IPS-18c (cell line): ENCODE data around the gene YIPF2.

ENCODE experiments used
- H3K4me3 ChIP-seq: 2 replicates; pipeline ENCODE4 v1.7.0; 2013; ENCODE audit warnings: low read depth, mild to moderate bottlenecking, low read length, moderate library complexity; ENCODE audit not compliant: insufficient read depth
- H3K9me3 ChIP-seq: one replicate; pipeline ENCODE4 v1.6.1; 2013; ENCODE audit warnings: mild to moderate bottlenecking, low read length, moderate library complexity; ENCODE audit not compliant: control insufficient read depth, insufficient read depth

Gene YIPF2

DNA sequence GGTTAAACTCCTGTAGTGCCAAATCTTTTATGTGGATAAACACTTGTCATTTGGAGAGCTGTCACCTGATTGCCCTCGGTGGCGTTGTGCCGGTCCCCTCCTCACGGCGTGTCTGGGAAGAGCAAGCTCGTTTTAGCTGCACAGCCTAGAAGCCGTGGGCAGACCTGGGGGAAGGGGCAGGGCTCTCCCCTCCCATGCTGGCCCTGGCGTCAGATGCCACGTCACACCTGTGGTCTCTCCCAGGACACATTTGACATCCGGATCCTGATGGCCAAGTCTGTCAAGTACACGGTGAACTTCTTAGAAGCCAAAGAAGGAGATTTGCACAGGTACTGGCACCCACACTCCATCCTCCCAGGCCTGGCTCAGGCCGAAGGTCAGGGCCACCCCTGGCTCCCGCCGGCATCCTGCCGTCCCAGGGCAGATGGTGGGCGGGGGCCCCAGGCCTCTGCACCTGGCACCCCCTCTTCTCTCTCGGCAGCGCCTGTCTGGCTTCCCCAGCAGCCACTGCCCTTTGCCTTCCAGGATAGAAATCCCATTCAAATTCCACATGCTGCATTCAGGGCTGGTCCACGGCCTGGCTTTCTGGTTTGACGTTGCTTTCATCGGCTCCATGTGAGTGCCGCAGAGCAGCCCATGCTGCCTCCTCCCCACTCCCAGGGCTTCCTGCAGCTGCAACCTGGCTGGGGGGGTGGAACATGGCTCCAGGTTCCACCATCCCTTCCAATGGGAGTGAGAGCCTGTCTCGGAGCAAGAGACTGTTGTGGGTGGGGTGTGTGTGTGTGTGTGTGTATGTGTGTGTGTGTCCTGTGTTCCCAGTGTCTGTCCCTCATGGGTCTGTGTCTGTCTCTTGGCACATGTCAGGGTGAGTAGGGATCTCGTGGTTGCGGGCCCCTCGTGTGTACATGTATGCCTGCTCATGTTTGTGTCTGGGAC lies 8.8 kb downstream of the YIPF2 start:
- H3K4me3 ChIP-seq: no peak overlapping the region
- H3K9me3 ChIP-seq: peaks cover 2% of the 10 kb centered on the region

DNA sequence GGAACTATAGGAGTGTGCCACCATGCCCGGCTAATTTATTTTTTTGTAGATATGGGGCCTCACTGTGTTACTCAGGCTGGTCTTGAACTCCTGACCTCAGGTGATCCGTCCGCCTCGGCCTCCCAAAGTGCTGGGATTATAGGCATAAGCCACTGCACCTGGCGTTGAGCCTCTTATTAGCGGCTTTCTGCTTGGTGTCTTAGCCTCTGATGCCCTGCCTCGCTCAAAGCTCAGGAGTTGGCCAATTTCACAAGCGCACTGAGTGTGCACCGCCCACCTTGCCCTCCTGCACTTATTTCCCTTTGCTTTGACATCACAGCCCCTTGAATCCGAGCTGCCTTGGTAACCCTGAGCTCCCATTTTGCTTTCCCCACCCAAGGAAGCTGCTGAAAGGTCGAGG lies 10.1 kb downstream of the YIPF2 start:
- no peaks in the 10 kb centered on the region for H3K9me3 ChIP-seq
- H3K4me3 ChIP-seq: no peak overlapping the region

- Histone ChIP-seq H3K4me3 (no peak overlapping the region), H3K9me3 (peaks cover 2% of the 10 kb centered on the region)
Measured at GRCh38 chr19:10916602-10917001, 11.8 kb downstream of the YIPF2 start.

DNA sequence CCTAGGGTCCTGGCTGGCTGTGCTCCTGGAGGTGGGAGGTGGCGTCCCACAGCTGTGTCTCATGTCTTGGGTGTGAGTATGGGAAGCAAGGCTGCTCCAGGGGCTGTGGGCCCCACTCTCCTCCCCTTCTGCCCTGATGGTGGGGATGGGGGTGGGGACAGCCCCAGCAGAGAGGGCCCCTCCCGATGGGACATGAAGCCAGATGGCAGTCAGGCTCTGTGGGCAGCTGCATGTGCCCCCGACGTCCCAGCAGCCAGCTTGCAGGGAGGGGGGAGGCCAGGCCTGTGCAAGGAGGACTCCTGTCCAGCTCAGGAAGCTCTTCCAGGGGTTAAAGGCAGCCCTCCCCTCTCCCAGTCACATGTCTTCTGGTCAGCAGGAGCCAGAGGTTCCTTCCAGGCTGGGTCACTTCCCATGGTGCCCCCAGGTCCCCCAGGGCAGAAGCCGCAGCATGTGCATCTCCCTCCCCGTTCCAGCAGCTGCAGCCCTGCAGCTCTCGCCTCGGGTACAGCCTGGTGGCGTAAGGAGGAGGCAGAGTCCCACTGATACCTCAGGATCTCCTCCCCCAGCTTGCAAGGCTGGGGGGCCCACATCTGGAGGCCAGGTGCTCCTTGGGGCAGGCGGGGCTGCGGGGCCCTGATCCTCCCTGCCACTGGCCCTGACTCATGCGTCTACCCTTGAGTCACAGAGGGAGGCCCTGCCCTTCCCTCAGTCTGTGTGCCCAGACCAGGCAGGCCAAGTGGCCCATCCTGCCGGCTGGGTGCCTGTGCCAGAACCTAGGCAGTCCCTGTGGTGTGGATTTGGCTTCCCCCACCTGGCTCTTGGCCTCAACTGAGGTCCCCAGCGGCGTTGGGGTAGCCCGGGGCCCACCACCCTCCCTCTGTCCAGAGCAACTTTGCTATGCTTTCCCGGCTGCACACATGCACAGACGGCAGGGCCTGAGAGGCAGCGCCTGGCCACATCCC lies 13.0 kb downstream of the YIPF2 start:
- Histone ChIP-seq H3K9me3 (peaks cover 2% of the 10 kb centered on the region), H3K4me3 (no peak overlapping the region)

DNA sequence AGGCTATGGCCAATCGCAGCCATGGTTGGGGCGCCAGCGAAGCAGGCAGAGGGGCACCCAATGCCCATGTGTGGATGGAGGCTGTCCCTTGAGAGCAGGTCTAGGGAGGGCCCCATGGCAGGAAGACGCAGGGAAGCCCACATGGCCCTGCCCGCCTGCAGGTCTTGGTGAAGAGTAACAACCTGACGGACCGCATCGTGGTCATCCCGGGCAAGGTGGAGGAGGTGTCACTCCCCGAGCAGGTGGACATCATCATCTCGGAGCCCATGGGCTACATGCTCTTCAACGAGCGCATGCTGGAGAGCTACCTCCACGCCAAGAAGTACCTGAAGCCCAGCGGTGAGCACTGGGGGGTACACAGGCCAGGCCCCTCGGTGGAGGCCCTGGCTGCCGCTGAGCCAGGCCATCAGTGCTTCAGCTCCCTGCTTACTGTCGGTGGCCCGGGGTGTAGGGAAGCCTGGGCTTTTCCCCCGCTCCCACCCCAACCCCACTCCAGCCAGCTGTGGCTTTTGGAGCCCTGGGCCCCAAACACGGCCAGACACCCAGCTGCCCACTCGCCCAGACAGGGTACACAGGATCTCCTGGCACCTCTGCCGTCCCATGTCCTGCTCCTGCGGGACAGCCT lies 14.6 kb downstream of the YIPF2 start:
- H3K9me3 ChIP-seq: peaks cover 2% of the 10 kb centered on the region
- H3K4me3 ChIP-seq: no peak overlapping the region

- Histone ChIP-seq H3K9me3 (peaks cover 2% of the 10 kb centered on the region), H3K4me3 (no peak overlapping the region)
Measured at GRCh38 chr19:10912619-10913018, 15.8 kb downstream of the YIPF2 start.

DNA sequence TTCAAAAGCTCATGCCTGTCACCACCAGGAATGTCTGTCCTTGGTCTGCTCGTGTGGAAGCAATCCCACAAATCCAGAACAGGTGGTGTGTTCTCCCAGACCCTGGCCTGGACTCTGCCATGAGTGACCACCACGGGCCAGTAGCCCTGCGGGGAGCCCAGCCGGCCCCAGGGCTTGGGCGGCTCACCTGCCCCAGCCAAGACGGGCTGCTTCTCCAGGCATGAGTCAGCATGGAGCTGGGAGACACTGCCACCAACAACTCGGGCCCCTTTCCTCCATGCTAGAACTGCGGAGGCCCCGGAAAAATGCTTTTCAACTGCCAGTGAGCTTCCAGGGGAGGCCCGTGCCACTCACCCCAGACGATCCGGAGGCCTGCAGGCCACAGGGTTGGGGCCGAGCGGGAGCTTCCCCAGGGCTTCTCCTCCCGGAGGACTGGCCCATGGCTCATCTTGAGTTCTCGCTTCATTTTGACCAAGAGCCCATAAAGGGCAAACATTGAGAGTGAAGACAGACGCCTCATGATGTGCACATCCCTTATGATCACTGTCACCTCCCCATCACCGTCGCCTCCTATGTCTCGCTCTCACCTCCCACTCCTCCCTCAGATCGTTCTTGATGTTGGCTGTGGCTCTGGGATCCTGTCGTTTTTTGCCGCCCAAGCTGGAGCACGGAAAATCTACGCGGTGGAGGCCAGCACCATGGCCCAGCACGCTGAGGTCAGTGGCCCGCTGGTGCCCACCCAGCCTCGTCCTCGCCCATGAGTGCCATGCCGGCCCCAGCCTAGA lies 16.7 kb downstream of the YIPF2 start:
- peaks cover 2% of the 10 kb centered on the region for H3K9me3 ChIP-seq
- H3K4me3 ChIP-seq: no peak overlapping the region

DNA sequence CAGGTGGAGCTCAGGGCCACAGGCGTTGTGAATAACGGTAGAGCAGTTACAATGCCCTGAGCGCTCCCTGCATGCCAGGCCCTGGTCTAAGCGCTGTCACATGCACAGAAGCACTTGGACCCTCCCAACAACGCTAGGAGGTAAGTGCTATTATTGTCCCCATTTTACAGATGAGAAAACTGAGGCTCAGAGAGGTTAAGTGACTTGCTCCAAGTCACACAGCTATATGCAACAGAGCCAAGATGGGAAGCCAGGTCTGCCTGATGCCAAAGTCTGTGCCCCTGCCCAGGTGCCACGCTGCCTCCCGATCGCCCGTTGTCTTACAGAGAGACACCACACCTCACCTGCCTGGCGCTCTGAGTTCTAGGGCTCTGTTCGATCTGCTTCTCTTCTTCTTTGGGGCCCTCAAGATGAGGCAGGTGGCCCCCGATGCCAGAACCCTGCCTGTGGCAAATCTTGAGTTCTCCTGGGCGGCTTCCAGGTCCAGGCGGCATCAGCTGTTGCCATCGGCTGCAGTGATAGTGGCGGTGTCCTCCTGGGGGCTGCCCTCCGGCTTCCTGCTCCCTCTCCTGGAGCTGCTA lies 20.0 kb downstream of the YIPF2 start:
- H3K4me3 ChIP-seq: no peak overlapping the region
- H3K9me3 ChIP-seq: peaks cover 2% of the 10 kb centered on the region

DNA sequence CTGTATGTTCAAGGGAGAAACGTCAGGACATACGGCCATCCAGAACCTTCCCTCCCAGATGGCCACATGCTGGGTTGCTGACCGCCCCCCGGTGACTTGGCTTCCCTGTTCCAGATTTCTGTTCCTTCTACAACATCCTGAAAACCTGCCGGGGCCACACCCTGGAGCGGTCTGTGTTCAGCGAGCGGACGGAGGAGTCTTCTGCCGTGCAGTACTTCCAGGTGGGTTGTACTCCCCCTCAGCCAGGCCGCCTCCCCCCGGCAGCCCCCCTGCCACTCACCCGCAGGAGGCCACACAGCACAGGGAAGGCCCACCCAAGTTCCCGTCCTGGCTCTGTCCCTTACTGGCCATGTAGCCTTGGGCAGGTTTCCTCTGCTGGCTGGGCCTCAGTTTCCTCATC lies 20.5 kb downstream of the YIPF2 start:
- Histone ChIP-seq H3K9me3 (peaks cover 2% of the 10 kb centered on the region), H3K4me3 (no peak overlapping the region)

DNA sequence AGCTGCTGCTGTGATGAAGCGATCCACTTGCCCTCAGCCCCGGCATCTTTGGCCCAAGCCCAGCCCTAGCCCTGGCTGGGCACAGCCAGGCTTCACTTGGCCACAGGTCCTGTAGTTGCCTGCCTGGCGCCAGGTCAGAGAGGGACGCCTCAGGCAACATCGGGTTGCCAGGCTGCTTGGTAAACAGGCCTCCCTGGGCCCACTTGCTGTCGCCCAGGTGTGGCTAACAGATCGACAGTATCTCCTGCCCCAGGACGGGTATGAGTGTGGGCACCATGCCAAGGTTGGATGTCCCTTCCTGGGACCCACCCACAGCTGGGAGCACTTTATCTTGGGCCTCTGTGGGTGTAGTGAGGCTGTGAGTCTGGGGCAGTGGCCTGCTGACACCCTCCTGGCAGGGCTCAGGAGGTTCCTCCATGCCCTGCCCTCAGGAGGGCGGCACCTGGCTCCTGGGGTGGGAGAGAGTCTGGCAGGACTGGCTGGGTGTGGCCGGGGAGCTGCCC lies 29.2 kb downstream of the YIPF2 start:
- no peaks in the 10 kb centered on the region for H3K9me3 ChIP-seq
- H3K4me3 ChIP-seq: no peak overlapping the region

DNA sequence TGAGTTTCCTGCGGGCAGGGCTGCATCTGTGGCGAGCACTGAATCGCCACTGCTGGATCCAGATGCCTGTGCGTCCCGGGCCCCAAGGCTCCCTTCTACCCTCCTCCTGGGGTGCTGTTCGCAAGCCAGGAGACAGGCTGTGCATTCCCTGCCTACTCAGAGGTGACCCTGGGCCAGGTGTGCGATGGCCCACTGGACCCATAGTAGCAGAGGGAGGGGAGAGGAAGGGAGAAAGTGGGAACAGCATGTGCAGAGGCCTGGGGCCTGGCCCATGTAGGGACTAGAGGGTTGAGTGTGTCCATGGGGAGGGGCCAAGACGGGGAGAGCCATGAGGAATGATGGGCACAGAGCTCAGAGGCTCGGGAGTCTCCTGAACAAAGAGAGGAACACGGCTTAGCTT lies 29.8 kb downstream of the YIPF2 start:
- H3K9me3 ChIP-seq: no peaks in the 10 kb centered on the region
- no peak overlapping the region for H3K4me3 ChIP-seq

DNA sequence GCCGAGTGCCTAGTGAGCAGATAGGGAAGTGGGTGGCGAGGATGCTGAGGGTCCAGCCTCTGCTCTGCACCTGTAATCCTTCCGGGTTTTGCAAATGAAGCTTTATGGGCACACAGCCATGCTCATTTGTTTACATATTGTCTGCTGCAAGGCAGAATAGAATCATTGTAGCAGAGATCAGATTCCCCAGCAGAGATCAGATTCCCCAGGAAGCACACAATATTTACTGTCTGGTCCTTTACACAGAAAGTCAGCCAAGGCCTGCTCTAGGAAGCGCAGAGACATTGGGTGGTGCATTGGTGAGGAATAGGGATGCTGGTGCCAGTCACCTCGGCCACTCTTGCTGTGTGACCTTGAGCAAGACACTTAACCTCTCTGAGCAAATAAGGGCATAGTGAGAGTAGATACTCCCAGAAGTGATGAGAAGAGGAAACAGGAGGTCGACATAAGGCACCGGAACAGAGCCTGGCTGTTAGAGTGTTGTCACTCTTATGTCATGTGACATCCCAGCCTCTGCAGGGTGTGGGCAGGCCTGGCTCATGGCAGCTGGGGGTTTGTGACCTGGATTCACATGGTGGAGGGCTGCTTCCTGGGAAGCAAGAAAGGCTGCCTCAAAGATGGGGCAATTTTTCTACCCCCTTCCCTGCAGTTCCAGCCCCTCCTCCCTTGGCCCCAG lies 31.4 kb downstream of the YIPF2 start:
- Histone ChIP-seq H3K4me3 (no peak overlapping the region), H3K9me3 (no peaks in the 10 kb centered on the region)

- no peak overlapping the region for H3K4me3 ChIP-seq
- H3K9me3 ChIP-seq: no peaks in the 10 kb centered on the region
Measured at GRCh38 chr19:10895920-10896319, 32.5 kb downstream of the YIPF2 start.

DNA sequence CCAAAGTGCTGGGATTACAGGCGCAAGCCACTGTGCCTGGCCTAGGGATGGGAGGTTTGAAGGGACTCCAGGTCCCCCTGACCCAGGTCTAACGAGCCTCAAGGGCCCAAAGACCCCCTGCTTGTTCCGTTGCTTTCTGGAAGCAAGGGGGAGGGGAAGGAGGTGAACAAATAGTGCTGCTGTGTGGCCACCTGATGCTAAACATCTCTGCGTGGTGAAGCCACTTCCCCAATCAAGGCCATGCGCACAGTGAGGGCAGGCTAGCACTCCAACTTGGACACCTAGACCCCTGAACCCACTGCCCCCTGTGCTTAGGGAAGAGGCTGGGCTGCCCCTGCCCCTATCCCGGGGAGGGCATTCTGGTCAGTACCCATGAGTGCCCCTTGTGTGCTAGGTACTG lies 33.1 kb downstream of the YIPF2 start:
- no peaks in the 10 kb centered on the region for H3K9me3 ChIP-seq
- no peak overlapping the region for H3K4me3 ChIP-seq

GRCh38 chr19:10894911-10895213 lies 33.6 kb downstream of the YIPF2 start:
- Histone ChIP-seq H3K9me3 (no peaks in the 10 kb centered on the region), H3K4me3 (no peak overlapping the region)

- no peaks in the 10 kb centered on the region for H3K9me3 ChIP-seq
- H3K4me3 ChIP-seq: no peak overlapping the region
Measured at GRCh38 chr19:10892256-10892655, 36.2 kb downstream of the YIPF2 start.
